ENCODE results near the gene GARNL3.

The GARNL3 gene

DNA sequence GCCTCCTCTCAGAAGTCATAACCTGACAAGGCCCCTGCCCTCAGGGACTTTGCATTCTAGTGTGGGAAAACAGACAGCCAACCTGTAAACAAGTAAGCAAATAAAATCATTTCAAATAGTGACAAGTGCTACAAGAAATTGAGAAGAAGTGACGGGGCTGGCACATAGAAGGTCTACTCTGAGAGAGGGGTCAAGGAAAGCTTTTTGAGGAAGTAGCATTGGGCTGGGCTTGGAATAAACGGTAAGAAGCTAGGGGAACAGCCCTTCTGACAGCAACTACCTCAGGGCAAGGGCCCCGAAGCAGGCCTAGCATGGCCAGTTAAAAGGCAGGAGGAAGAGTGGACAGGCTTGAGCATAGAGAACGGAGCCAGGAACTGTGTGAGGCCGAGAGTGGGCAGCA lies 127.6 kb downstream of the GARNL3 start:
- Histone ChIP-seq H2BK5ac (ENCODE audit: low read length) (no peak overlapping the region), H3K4me2 (ENCODE audit: low read length) (no peak overlapping the region), H2BK120ac (ENCODE audit: low read depth, low read length) (no peak overlapping the region), H3K27ac (ENCODE audit: low read depth, low read length) (no peak overlapping the region), H4K8ac (ENCODE audit: low read depth, low read length) (no peak overlapping the region), H3K27me3 (ENCODE audit: insufficient read depth, low read length, poor library complexity) (no peaks in the 10 kb centered on the region), H3K4me1 (ENCODE audit: control insufficient read depth, low read depth, low read length) (peaks cover 3% of the 10 kb centered on the region), H2BK15ac (replicated peaks; ENCODE audit: low read depth) (no peak overlapping the region), H4K5ac (ENCODE audit: low read length) (no peak overlapping the region), H3K36me3 (ENCODE audit: control insufficient read depth, insufficient read depth, low read length) (no peaks in the 10 kb centered on the region), H2AK5ac (ENCODE audit: low read length) (no peak overlapping the region), H3K4ac (ENCODE audit: low read depth, low read length) (no peak overlapping the region), H3K18ac (ENCODE audit: low read length) (no peak overlapping the region), H3K56ac (ENCODE audit: low read length) (no peak overlapping the region), H3K23ac (ENCODE audit: low read length) (no peak overlapping the region), H3K4me3 (ENCODE audit: low read length) (no peak overlapping the region), H3K79me2 (ENCODE audit: control insufficient read depth, insufficient read depth, low read length) (no peaks in the 10 kb centered on the region), H3K79me1 (ENCODE audit: low read length) (no peaks in the 10 kb centered on the region), H3K9ac (ENCODE audit: low read length) (no peak overlapping the region)
- no peak for DNase-seq
- WGBS (ENCODE audit: extremely low coverage, insufficient coverage, low lambda C conversion rate) = no CpG with 5 or more reads among the region's 5 CpGs

GRCh38 chr9:127392976-127393375 lies 128.4 kb downstream of the GARNL3 start:
- no peak overlapping the region for H2AK5ac ChIP-seq (ENCODE audit: low read length)
- no peak overlapping the region for H3K23ac ChIP-seq (ENCODE audit: low read length)
- no peak overlapping the region for H3K27ac ChIP-seq (ENCODE audit: low read depth, low read length)
- H3K79me1 ChIP-seq (ENCODE audit: low read length) = no peaks in the 10 kb centered on the region
- no peak overlapping the region for H2BK5ac ChIP-seq (ENCODE audit: low read length)
- no peak overlapping the region for H4K8ac ChIP-seq (ENCODE audit: low read depth, low read length)
- no peak overlapping the region for H3K4me3 ChIP-seq (ENCODE audit: low read length)
- H2BK120ac ChIP-seq (ENCODE audit: low read depth, low read length) = no peak overlapping the region
- no peak overlapping the region for H2BK15ac ChIP-seq (replicated peaks; ENCODE audit: low read depth)
- no peak overlapping the region for H4K5ac ChIP-seq (ENCODE audit: low read length)
- no peak overlapping the region for H3K4me2 ChIP-seq (ENCODE audit: low read length)
- H3K4ac ChIP-seq (ENCODE audit: low read depth, low read length) = no peak overlapping the region
- H3K4me1 ChIP-seq (ENCODE audit: control insufficient read depth, low read depth, low read length) = peaks cover 3% of the 10 kb centered on the region
- H3K27me3 ChIP-seq (ENCODE audit: insufficient read depth, low read length, poor library complexity) = no peaks in the 10 kb centered on the region
- no peaks in the 10 kb centered on the region for H3K36me3 ChIP-seq (ENCODE audit: control insufficient read depth, insufficient read depth, low read length)
- no peaks in the 10 kb centered on the region for H3K79me2 ChIP-seq (ENCODE audit: control insufficient read depth, insufficient read depth, low read length)
- no peak overlapping the region for H3K18ac ChIP-seq (ENCODE audit: low read length)
- no CpG with 5 or more reads among the region's 5 CpGs for WGBS (ENCODE audit: extremely low coverage, insufficient coverage, low lambda C conversion rate)
- H3K9ac ChIP-seq (ENCODE audit: low read length) = no peak overlapping the region
- no peak overlapping the region for H3K56ac ChIP-seq (ENCODE audit: low read length)
- no peak for DNase-seq

GRCh38 chr9:127393645-127394044 lies 129.1 kb downstream of the GARNL3 start:
- H3K18ac ChIP-seq (ENCODE audit: low read length) = no peak overlapping the region
- H3K36me3 ChIP-seq (ENCODE audit: control insufficient read depth, insufficient read depth, low read length) = no peaks in the 10 kb centered on the region
- peak; percentile 22 for DNase-seq
- no peak overlapping the region for H4K8ac ChIP-seq (ENCODE audit: low read depth, low read length)
- no peak overlapping the region for H3K56ac ChIP-seq (ENCODE audit: low read length)
- H3K27ac ChIP-seq (ENCODE audit: low read depth, low read length) = no peak overlapping the region
- no peak overlapping the region for H2AK5ac ChIP-seq (ENCODE audit: low read length)
- no peak overlapping the region for H2BK5ac ChIP-seq (ENCODE audit: low read length)
- no peak overlapping the region for H2BK15ac ChIP-seq (replicated peaks; ENCODE audit: low read depth)
- H3K27me3 ChIP-seq (ENCODE audit: insufficient read depth, low read length, poor library complexity) = no peaks in the 10 kb centered on the region
- H3K4me1 ChIP-seq (ENCODE audit: control insufficient read depth, low read depth, low read length) = peaks cover 3% of the 10 kb centered on the region
- H4K5ac ChIP-seq (ENCODE audit: low read length) = no peak overlapping the region
- H3K9ac ChIP-seq (ENCODE audit: low read length) = no peak overlapping the region
- H2BK120ac ChIP-seq (ENCODE audit: low read depth, low read length) = no peak overlapping the region
- no peak overlapping the region for H3K4me2 ChIP-seq (ENCODE audit: low read length)
- peaks cover 2% of the 10 kb centered on the region for H3K79me2 ChIP-seq (ENCODE audit: control insufficient read depth, insufficient read depth, low read length)
- H3K4me3 ChIP-seq (ENCODE audit: low read length) = no peak overlapping the region
- no CpG with 5 or more reads among the region's 2 CpGs for WGBS (ENCODE audit: extremely low coverage, insufficient coverage, low lambda C conversion rate)
- H3K23ac ChIP-seq (ENCODE audit: low read length) = no peak overlapping the region
- H3K79me1 ChIP-seq (ENCODE audit: low read length) = peaks cover 2% of the 10 kb centered on the region
- H3K4ac ChIP-seq (ENCODE audit: low read depth, low read length) = no peak overlapping the region

- Histone ChIP-seq H3K4ac (ENCODE audit: low read depth, low read length) (no peak overlapping the region), H3K56ac (ENCODE audit: low read length) (no peak overlapping the region), H2AK5ac (ENCODE audit: low read length) (no peak overlapping the region), H3K18ac (ENCODE audit: low read length) (no peak overlapping the region), H3K36me3 (ENCODE audit: control insufficient read depth, insufficient read depth, low read length) (no peaks in the 10 kb centered on the region), H3K27me3 (ENCODE audit: insufficient read depth, low read length, poor library complexity) (no peaks in the 10 kb centered on the region), H2BK15ac (replicated peaks; ENCODE audit: low read depth) (no peak overlapping the region), H2BK5ac (ENCODE audit: low read length) (no peak overlapping the region), H4K8ac (ENCODE audit: low read depth, low read length) (no peak overlapping the region), H3K23ac (ENCODE audit: low read length) (no peak overlapping the region), H3K27ac (ENCODE audit: low read depth, low read length) (no peak overlapping the region), H4K5ac (ENCODE audit: low read length) (no peak overlapping the region), H3K4me3 (ENCODE audit: low read length) (no peak overlapping the region), H3K4me1 (ENCODE audit: control insufficient read depth, low read depth, low read length) (peaks cover 3% of the 10 kb centered on the region), H3K79me1 (ENCODE audit: low read length) (peaks cover 5% of the 10 kb centered on the region), H3K4me2 (ENCODE audit: low read length) (peak overlapping the region; percentile 67), H2BK120ac (ENCODE audit: low read depth, low read length) (no peak overlapping the region), H3K79me2 (ENCODE audit: control insufficient read depth, insufficient read depth, low read length) (peaks cover 2% of the 10 kb centered on the region), H3K9ac (ENCODE audit: low read length) (peak overlapping the region; percentile 32)
- DNase-seq = no peak
- no CpG with 5 or more reads among the region's 7 CpGs for WGBS (ENCODE audit: extremely low coverage, insufficient coverage, low lambda C conversion rate)
Observed at GRCh38 chr9:127395497-127396252, 131.1 kb downstream of the GARNL3 start.

- no peak overlapping the region for H2BK120ac ChIP-seq (ENCODE audit: low read depth, low read length)
- peaks cover 5% of the 10 kb centered on the region for H3K79me1 ChIP-seq (ENCODE audit: low read length)
- DNase-seq = no peak
- WGBS (ENCODE audit: extremely low coverage, insufficient coverage, low lambda C conversion rate) = no CpG with 5 or more reads among the region's 27 CpGs
- no peak overlapping the region for H2BK5ac ChIP-seq (ENCODE audit: low read length)
- peak overlapping the region; percentile 32 for H3K9ac ChIP-seq (ENCODE audit: low read length)
- peaks cover 3% of the 10 kb centered on the region for H3K4me1 ChIP-seq (ENCODE audit: control insufficient read depth, low read depth, low read length)
- H3K4me2 ChIP-seq (ENCODE audit: low read length) = peak overlapping the region; percentile 67
- H3K79me2 ChIP-seq (ENCODE audit: control insufficient read depth, insufficient read depth, low read length) = peaks cover 2% of the 10 kb centered on the region
- H3K27me3 ChIP-seq (ENCODE audit: insufficient read depth, low read length, poor library complexity) = no peaks in the 10 kb centered on the region
- H3K4ac ChIP-seq (ENCODE audit: low read depth, low read length) = no peak overlapping the region
- H3K27ac ChIP-seq (ENCODE audit: low read depth, low read length) = no peak overlapping the region
- H3K4me3 ChIP-seq (ENCODE audit: low read length) = peak overlapping the region; percentile 23
- no peak overlapping the region for H3K18ac ChIP-seq (ENCODE audit: low read length)
- H4K5ac ChIP-seq (ENCODE audit: low read length) = no peak overlapping the region
- no peak overlapping the region for H4K8ac ChIP-seq (ENCODE audit: low read depth, low read length)
- no peak overlapping the region for H3K23ac ChIP-seq (ENCODE audit: low read length)
- no peak overlapping the region for H2AK5ac ChIP-seq (ENCODE audit: low read length)
- peak overlapping the region; percentile 44 for H3K56ac ChIP-seq (ENCODE audit: low read length)
- H2BK15ac ChIP-seq (replicated peaks; ENCODE audit: low read depth) = no peak overlapping the region
- no peaks in the 10 kb centered on the region for H3K36me3 ChIP-seq (ENCODE audit: control insufficient read depth, insufficient read depth, low read length)
Observed at GRCh38 chr9:127396253-127396807, 131.8 kb downstream of the GARNL3 start.
